ENCODE data around the gene RSPH1. TPM values are rescaled to one million over a fixed set of nuclear protein-coding genes. Genes with fewer than 3 reads are reported as not detected.

The RSPH1 gene
- total RNA-seq, 2 donors from 2014 or later: 1.8 to 2.2 TPM

GRCh38 chr21:42460391-42461184 lies 35.4 kb downstream of the RSPH1 start:
- Histone ChIP-seq H3K9me3 (ENCODE audit: control insufficient read depth, low read length) (peaks cover 40% of the 10 kb centered on the region), H3K9ac (ENCODE audit: extremely low read depth, low read length, poor library complexity, severe bottlenecking) (no peak overlapping the region), H3K36me3 (ENCODE audit: control insufficient read depth, insufficient read depth, low read length) (no peaks in the 10 kb centered on the region), H3K4me3 (ENCODE audit: low read length) (no peak overlapping the region), H3K27me3 (ENCODE audit: control insufficient read depth, insufficient read depth, low read length, poor library complexity, severe bottlenecking) (no peaks in the 10 kb centered on the region), H3K4me1 (ENCODE audit: control insufficient read depth, insufficient read depth, low read length) (peaks cover 4% of the 10 kb centered on the region), H3K27ac (ENCODE audit: low read depth, low read length) (no peak overlapping the region)
- Mint-ChIP-seq H3K9me3 (peaks cover 30% of the 10 kb centered on the region), H3K27ac (peak overlapping the region; percentile 75), H3K27me3 (ENCODE audit: insufficient read depth) (no peaks in the 10 kb centered on the region), H3K4me3 (no peak overlapping the region), H3K4me1 (peaks cover 62% of the 10 kb centered on the region), H3K36me3 (ENCODE audit: low read depth) (peaks cover 2% of the 10 kb centered on the region)
- TF ChIP-seq, protein P1, sequence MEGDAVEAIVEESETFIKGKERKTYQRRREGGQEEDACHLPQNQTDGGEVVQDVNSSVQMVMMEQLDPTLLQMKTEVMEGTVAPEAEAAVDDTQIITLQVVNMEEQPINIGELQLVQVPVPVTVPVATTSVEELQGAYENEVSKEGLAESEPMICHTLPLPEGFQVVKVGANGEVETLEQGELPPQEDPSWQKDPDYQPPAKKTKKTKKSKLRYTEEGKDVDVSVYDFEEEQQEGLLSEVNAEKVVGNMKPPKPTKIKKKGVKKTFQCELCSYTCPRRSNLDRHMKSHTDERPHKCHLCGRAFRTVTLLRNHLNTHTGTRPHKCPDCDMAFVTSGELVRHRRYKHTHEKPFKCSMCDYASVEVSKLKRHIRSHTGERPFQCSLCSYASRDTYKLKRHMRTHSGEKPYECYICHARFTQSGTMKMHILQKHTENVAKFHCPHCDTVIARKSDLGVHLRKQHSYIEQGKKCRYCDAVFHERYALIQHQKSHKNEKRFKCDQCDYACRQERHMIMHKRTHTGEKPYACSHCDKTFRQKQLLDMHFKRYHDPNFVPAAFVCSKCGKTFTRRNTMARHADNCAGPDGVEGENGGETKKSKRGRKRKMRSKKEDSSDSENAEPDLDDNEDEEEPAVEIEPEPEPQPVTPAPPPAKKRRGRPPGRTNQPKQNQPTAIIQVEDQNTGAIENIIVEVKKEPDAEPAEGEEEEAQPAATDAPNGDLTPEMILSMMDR (conservative IDR thresholded peaks at IDR 0.05): no peak
- peak; percentile 45 for DNase-seq
- WGBS, 2 experiments (ENCODE audit: insufficient coverage in 1 of 2, insufficient read length in 1 of 2): 87 to 89% methylated on average over 13 to 14 of the region's 14 CpGs

- H3K4me3 Mint-ChIP-seq: no peak overlapping the region
- peaks cover 30% of the 10 kb centered on the region for H3K9me3 Mint-ChIP-seq
- Histone ChIP-seq H3K4me3 (ENCODE audit: low read length) (no peak overlapping the region), H3K36me3 (ENCODE audit: control insufficient read depth, insufficient read depth, low read length) (no peaks in the 10 kb centered on the region), H3K9ac (ENCODE audit: extremely low read depth, low read length, poor library complexity, severe bottlenecking) (no peak overlapping the region), H3K9me3 (ENCODE audit: control insufficient read depth, low read length) (peaks cover 40% of the 10 kb centered on the region), H3K27me3 (ENCODE audit: control insufficient read depth, insufficient read depth, low read length, poor library complexity, severe bottlenecking) (no peaks in the 10 kb centered on the region), H3K27ac (ENCODE audit: low read depth, low read length) (no peak overlapping the region), H3K4me1 (ENCODE audit: control insufficient read depth, insufficient read depth, low read length) (peaks cover 4% of the 10 kb centered on the region)
- H3K27me3 Mint-ChIP-seq (ENCODE audit: insufficient read depth): no peaks in the 10 kb centered on the region
- TF ChIP-seq, protein P1 (conservative IDR thresholded peaks at IDR 0.05): no peak
- peaks cover 64% of the 10 kb centered on the region for H3K4me1 Mint-ChIP-seq
- WGBS, 2 experiments (ENCODE audit: insufficient coverage in 1 of 2, insufficient read length in 1 of 2): 83 to 87% methylated on average over 10 to 11 of the region's 11 CpGs
- peak overlapping the region; percentile 75 for H3K27ac Mint-ChIP-seq
- H3K36me3 Mint-ChIP-seq (ENCODE audit: low read depth): peaks cover 2% of the 10 kb centered on the region
- peak; percentile 31 for DNase-seq
Observed at GRCh38 chr21:42459546-42460215, 36.3 kb downstream of the RSPH1 start.

DNA sequence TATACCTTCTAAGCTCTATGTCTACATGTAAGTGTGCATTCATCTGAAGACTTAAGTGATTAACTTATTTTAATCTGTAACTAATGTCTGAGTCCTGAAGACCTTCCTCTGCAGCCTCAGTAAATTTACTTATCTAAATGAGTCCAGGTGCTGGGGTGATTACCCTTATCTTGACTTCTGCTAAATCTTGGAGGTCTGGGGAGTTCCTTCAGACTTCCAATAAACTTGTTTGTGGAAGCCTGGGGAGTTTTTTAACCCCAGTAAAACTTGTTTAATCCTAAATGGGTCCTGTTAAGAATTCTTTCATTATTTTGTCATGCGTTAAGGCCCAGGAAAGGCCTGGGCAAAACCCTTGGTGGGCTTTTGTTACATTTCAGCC lies 37.0 kb downstream of the RSPH1 start:
- Mint-ChIP-seq H3K4me3 (no peak overlapping the region), H3K27ac (peak overlapping the region; percentile 70), H3K9me3 (peaks cover 28% of the 10 kb centered on the region), H3K27me3 (ENCODE audit: insufficient read depth) (no peaks in the 10 kb centered on the region), H3K36me3 (ENCODE audit: low read depth) (peaks cover 2% of the 10 kb centered on the region), H3K4me1 (peaks cover 68% of the 10 kb centered on the region)
- Histone ChIP-seq H3K36me3 (ENCODE audit: control insufficient read depth, insufficient read depth, low read length) (no peaks in the 10 kb centered on the region), H3K4me1 (ENCODE audit: control insufficient read depth, insufficient read depth, low read length) (peaks cover 4% of the 10 kb centered on the region), H3K4me3 (ENCODE audit: low read length) (peak overlapping the region; percentile 28), H3K9ac (ENCODE audit: extremely low read depth, low read length, poor library complexity, severe bottlenecking) (no peak overlapping the region), H3K27me3 (ENCODE audit: control insufficient read depth, insufficient read depth, low read length, poor library complexity, severe bottlenecking) (no peaks in the 10 kb centered on the region), H3K9me3 (ENCODE audit: control insufficient read depth, low read length) (peaks cover 40% of the 10 kb centered on the region), H3K27ac (ENCODE audit: low read depth, low read length) (no peak overlapping the region)
- WGBS, 2 experiments (ENCODE audit: insufficient coverage in 1 of 2, insufficient read length in 1 of 2): 74% methylated on average over 1 of the region's 1 CpG; no CpG with 5 or more reads in 1 of the 2 experiments
- no peak for DNase-seq
- TF ChIP-seq, protein P1 (conservative IDR thresholded peaks at IDR 0.05): no peak

Measured in endodermal cell (in vitro differentiated cells).